NCI-H774 (cell line): ENCODE measurements around the gene COL15A1.
"Not testable (repeated sequence)": the region's sequence is repeated elsewhere in the genome, so short reads cannot be mapped to it uniquely, and the experiment has no call there.

Experiments
- DNase-seq: peaks from one replicate; lab custom pipeline; 2025; lab: John Stamatoyannopoulos, UW

Gene COL15A1

GRCh38 chr9:98943682-98944056, at the start of gene COL15A1:
Gene COL15A1 (plus strand): TSS chr9:98943907. CDS start chr9:98944062, 155 bp downstream.
- DNase-seq: no peak

DNA sequence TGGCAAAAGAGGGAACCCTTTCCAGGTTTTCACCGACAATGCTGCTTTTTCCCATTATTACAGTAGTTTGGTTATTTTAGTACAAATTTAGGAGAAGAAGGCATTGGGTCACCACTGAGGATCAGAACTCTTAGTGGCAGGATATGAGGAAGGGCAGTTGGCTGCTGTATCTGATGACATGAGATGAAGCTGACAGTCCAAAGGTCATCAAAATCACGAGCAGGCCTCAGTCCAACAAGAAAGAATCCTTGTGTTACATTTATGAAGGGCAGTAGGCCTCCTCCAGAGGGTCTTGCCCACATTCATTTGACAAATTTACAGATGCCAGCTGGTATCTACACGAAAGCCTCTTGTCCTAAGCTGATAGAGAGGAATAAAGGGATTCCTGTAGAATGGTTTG, 49.5 kb upstream of the COL15A1 start:
- no peak for DNase-seq

- no peak for DNase-seq
Measured at GRCh38 chr9:98894761-98895160, 48.9 kb upstream of the COL15A1 start.

DNA sequence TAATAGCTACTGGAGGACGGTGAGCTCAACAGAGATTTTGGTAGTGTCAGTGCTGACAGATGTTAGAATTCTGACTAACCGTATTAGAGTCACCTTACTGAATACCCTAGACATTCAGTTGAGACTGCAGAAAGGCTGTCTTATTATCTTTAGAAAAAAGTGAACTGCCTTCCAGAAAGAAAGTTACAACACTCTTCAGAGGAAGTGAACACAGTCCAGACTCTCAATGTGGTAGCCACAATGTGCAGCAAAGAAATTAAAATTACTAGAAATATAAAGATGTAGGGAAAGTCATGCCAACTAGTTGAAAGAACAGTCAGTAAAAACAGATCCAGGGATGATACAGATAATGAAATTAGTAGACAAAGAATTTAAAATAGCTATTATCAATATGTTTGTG, 47.1 kb upstream of the COL15A1 start:
- no peak for DNase-seq

DNA sequence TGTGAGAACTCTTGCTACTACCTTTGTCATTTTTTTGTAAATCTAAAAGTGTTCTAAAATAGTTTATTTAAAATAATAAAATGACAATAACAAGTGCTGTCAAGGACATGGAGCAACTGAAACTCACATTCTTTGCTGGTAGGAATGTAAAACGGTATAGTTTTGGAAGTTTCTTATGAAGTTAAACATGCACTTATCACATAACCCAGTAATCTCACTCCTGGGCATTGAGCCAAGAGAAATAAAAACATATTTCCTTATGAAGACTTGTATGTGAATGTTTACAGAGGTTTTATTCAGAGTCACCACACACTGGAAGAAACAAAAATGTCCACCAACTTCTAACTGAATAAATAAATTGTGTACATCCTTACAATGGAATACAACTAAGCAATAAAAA, 46.0 kb upstream of the COL15A1 start:
- DNase-seq: no peak

DNA sequence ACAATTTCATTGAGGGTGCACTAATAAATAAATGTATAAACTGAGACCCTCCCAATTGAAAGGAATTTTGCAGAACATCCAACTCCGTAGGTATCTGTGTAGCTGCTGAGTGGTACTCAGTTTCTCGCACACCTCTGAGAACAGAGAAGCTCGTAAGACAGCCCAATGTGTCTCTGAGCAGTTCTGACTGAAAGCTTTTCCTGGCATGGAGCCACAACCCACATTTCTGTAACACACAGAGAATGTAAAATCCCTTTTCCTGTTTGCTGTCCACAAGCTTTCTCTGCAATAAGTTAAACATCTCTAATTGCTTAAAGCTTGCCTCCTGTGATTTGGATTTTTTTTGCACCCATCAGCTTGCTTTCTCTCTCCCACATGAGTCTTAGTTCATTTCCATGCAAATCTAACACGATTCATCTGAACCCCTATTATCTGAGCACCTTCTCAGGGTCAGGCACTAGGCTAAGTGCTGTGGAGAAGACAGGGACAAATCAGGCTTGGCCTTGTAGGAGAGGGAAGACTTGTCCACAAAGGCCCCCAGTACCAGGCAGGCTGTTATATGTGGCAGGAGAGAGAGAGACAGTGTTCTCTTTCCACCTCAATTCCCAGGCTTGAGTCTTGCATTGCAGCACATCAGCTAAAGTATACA, 44.2 kb upstream of the COL15A1 start:
- DNase-seq: no peak

GRCh38 chr9:98900244-98900643, 43.5 kb upstream of the COL15A1 start:
- no peak for DNase-seq

DNA sequence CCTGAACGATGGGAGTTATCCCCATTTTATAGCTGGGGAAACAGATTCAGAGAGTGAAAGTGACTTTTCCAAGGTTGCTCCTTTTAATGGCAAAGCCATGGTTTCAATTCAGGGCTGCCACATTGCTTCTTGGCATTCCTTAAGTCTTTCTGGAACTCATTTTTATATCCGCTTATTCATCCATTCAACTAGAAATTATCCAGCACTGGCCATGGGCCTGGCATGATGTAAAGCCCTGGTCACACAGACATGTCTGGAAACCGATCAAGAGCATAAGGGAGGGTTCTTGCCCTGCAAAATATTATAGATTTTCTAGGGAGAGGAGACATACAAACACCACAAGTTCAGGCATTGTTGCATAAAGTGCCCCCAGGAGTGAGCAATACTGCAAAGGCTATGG, 43.0 kb upstream of the COL15A1 start:
- no peak for DNase-seq

DNA sequence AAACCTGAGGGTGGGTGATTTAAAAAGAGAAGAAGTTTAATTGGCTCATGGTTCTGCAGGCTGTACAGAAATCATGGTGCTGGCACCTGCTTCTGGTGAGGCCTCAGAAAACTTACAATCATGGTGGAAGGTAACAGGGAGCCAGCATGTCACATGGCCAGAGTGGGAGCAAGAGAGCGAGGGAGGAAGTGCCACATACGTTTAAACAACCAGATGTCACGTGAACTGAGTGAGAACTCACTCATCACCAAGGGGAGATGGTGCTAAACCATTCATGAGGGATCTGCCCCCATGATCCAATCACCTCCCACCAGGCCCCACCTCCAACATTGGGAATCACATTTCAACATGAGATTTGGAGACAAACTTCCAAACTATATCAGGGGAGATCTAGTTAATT, 41.9 kb upstream of the COL15A1 start:
- not testable (repeated sequence) for DNase-seq

- no peak for DNase-seq
Measured at GRCh38 chr9:98902516-98902915, 41.2 kb upstream of the COL15A1 start.

GRCh38 chr9:98902925-98903324, 40.8 kb upstream of the COL15A1 start:
- DNase-seq: no peak

- no peak for DNase-seq
Measured at GRCh38 chr9:98903961-98904411, 39.7 kb upstream of the COL15A1 start.

DNA sequence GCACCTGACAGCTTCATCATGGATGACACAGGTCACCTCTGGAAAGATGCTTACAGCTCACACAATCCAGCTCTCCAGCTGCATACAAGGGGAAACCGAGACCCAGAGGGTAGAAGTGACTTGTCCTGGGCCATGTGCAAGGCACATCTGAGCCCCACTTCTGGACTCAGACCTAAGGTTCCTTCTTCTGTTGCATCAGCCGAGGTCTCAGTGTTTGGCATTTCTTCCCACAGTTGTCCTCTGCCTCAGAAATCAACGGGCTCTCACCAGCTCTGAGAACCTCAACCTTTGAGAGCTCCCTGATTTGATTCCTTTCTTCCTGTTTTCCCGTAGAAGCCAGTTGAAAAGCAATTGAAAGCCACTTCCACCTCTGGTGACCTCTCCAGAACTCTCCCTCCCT, 38.7 kb upstream of the COL15A1 start:
- no peak for DNase-seq

DNA sequence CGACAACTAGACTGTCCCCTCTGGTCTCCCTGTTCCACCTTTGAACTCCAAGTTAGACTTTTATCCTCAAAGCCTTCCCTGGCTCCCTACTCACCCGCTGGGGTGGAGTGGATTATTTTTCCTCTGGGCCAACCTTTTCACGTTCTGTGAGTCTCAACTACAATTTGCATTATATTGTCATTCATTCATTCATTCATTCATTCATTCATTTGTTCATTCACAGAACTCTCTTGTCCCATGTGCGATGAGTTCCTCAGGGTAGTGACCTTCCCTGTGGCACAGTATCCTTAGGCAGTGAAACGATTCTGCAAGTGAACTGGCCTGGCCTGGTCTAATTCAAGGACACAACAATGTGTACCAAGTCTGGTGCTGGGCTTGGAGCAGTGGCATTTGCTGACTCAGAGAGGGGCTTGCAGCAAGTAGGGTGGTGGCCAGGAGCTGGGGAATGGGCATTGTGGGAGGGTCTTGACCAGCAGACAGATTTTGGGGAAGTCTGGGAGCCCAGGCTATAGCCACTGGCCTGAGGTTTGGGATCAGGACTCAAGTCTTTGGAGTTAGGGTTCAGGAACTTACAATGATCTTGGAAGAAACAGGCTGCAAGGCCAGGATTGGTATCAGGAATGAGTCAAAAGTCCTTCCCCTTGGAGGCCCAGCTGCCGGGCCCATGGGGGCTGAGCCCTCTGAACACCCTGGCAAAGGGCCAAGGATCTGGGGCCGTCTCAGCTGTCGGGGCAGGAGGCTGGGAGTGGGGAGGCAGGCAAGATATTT, 37.2 kb upstream of the COL15A1 start:
- DNase-seq: no peak

GRCh38 chr9:98907055-98907454, 36.7 kb upstream of the COL15A1 start:
- DNase-seq: no peak

GRCh38 chr9:98908897-98909634, 34.6 kb upstream of the COL15A1 start:
- no peak for DNase-seq

- no peak for DNase-seq
Measured at GRCh38 chr9:98909935-98910334, 33.8 kb upstream of the COL15A1 start.

GRCh38 chr9:98911042-98911441, 32.7 kb upstream of the COL15A1 start:
- DNase-seq: no peak

DNA sequence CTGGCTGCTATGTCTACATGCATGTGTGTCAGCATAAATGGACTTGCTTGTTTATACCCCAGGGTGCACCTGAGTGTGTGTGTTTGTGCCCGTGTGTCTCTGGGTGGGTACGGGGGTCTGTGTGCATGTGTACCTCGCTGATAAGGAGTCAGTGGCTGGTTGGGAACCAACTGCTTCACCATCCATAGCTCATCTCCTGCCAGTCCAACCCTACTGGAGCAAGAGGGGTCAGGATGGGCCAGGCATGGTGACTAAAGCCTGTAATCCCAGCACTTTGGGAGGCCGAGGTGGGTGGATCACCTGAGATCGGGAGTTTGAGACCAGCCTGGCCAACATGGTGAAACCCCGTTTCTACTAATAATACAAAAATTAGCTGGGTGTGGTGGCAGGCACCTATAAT, 32.0 kb upstream of the COL15A1 start:
- not testable (repeated sequence) for DNase-seq

DNA sequence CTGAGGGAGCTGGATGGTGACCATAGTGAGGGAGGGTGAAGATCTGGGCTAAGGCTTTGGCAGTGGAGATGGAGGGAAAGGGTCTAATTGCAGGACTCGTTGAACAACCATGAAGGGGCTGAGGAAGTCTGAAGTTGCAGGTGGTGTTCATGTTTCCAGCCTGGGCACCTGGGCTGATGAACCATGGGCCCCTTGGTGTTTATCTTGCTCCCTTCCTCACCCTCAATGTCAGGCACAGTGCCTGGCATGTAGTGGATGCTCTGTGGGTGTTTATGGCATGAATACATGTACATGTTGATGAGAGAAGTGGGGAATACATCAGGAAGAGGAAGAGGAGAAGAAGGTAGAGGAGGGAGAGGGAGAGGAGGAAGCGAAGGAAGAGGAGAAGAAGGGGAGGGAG, 31.3 kb upstream of the COL15A1 start:
- DNase-seq: no peak

DNA sequence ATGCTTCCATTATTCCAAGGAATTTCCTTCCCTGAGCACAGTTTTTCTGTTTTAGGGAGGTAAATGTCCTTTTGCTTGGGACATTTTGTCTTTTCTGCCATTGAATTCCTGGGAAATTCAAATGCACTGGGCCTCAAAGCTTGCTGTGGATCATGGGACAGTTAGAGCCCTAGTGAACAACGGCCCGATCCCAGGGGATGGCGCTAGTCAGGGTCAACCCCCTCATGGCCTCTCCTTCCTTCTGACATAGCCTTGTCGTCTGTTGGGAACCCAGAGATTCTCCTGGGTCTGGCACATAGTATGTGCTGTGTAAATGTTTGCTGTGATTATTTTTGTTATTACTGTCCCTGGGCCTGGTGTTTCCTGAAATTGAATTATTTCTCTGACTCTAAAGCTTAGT, 30.7 kb upstream of the COL15A1 start:
- no peak for DNase-seq

DNA sequence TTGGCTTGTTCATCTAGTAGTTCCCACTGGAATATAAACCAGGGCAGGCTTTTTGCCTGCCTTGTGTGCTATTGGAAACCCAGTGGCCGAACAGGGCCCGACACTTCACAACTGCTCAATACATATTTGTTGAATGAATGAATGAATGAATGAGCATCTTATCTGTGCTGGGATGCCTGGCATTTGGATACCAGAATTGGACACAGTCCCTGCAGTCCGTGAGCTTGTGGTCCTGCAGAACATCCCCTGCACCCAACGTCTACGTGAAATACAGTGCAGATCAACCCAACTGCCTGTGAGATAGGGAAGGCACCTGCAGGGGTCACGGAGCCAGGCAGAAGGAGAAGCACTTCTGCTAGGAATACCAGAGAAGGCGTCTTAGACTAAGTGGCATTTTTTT, 30.0 kb upstream of the COL15A1 start:
- no peak for DNase-seq

DNA sequence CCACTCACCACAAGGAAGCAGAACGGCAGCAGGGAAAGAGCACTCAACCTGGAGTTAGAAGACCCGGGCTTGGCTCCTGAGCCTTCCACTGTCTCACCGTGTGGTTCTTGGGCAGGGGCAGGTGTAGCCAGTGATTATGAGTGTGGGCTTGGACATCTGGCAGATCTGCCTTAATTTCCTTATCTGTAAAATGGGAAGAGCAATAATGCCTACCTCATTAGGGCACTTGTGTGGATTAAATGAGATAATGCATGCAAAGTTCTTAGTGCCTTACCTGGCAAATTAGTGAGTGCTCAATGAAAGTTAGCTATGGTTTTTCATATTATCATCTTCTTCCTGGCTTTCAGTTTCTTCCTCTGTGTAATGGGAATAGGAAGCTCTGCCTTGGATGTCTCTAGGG, 28.1 kb upstream of the COL15A1 start:
- no peak for DNase-seq
